Measurements from ENCODE around the gene ZBTB49.

ZBTB49 gene

GRCh38 chr4:4333265-4333706 is 43.2 kb downstream of the ZBTB49 start:
- TF ChIP-seq CTCF (IDR thresholded peaks at IDR 0.05; ENCODE audit: extremely low read depth, missing control alignments): no peak

GRCh38 chr4:4334798-4335520 is 44.9 kb downstream of the ZBTB49 start:
- peak; percentile 65 for DNase-seq (ENCODE audit: low spot score)
- peak; percentile 84 for TF ChIP-seq CTCF (IDR thresholded peaks at IDR 0.05; ENCODE audit: extremely low read depth, missing control alignments)

More at GRCh38 chr4:4333265-4333706, 43.2 kb downstream of the ZBTB49 start:
- no peak for DNase-seq (ENCODE audit: low spot score)

- TF ChIP-seq CTCF (IDR thresholded peaks at IDR 0.05; ENCODE audit: extremely low read depth, missing control alignments): no peak
- no peak for DNase-seq (ENCODE audit: low spot score)
Measured at GRCh38 chr4:4338210-4339001, 48.4 kb downstream of the ZBTB49 start.

GRCh38 chr4:4339504-4340085 is 49.5 kb downstream of the ZBTB49 start:
- no peak for DNase-seq (ENCODE audit: low spot score)
- no peak for TF ChIP-seq CTCF (IDR thresholded peaks at IDR 0.05; ENCODE audit: extremely low read depth, missing control alignments)

- no peak for DNase-seq (ENCODE audit: low spot score)
- no peak for TF ChIP-seq CTCF (IDR thresholded peaks at IDR 0.05; ENCODE audit: extremely low read depth, missing control alignments)
Measured at GRCh38 chr4:4341861-4342650, 52.0 kb downstream of the ZBTB49 start.

- TF ChIP-seq CTCF (IDR thresholded peaks at IDR 0.05; ENCODE audit: extremely low read depth, missing control alignments): no peak
- no peak for DNase-seq (ENCODE audit: low spot score)
Measured at GRCh38 chr4:4343038-4343437, 53.0 kb downstream of the ZBTB49 start.

All from GM20000 (cell line).